Thoracic aorta (tissue), 2 donors: ENCODE results near the gene FOXO3. TPM values are rescaled to one million over a fixed set of nuclear protein-coding genes. Genes with fewer than 3 reads are reported as not detected.

Source experiments
- ATAC-seq: fragments of 150-250 bp; one replicate; pipeline ENCODE4 v1.8.0; 2017; ENCODE audit warnings: low read depth; ENCODE audit not compliant: insufficient number of reproducible peaks, low FRiP score
- DNase-seq: peaks from one replicate; pipeline ENCODE4 v3.0.0-alpha.2; 2020; ENCODE audit warnings: low spot score
- H3K27ac ChIP-seq, 2 donors: fragments of 200-600 bp; sonication (generic); 1 replicate in 1 of 2; 2 replicates in 1 of 2; pipeline ENCODE4 v1.5.1; 2016; ENCODE audit warnings: mild to moderate bottlenecking in 2 of 2, moderate library complexity in 2 of 2
- H3K27me3 ChIP-seq: fragments of 200-600 bp; sonication (generic); replicated peaks from 2 replicates; pipeline ENCODE4 v1.6.0; 2016; ENCODE audit warnings: mild to moderate bottlenecking; ENCODE audit not compliant: insufficient read depth
- H3K36me3 ChIP-seq: fragments of 200-600 bp; sonication (generic); one replicate; pipeline ENCODE4 v1.5.1; 2016
- H3K4me1 ChIP-seq, 2 donors: fragments of 200-600 bp; sonication (generic); 1 replicate in 1 of 2; 2 replicates in 1 of 2; pipeline versions ENCODE4 v1.5.1 to v1.6.0; 2016; ENCODE audit warnings: low read depth in 2 of 2, mild to moderate bottlenecking in 1 of 2; ENCODE audit not compliant: control insufficient read depth in 1 of 2
- H3K4me3 ChIP-seq: fragments of 200-600 bp; sonication (generic); 2 replicates; pipeline ENCODE4 v1.5.1; 2016; ENCODE audit warnings: mild to moderate bottlenecking
- H3K9me3 ChIP-seq: fragments of 200-600 bp; sonication (generic); 2 replicates; pipeline ENCODE4 v1.5.1; 2016
- total RNA-seq, 2 donors: library from RNA; depleted of rRNA; stranded (reverse); fragments of >200 nt; gene quantifications; one replicate each; pipeline versions ENCODE4 v1.1.0 to v1.2.3, GENCODE V29; 2016
- TF ChIP-seq, protein P1 (sequence below): fragments of 200-600 bp; sonication (generic); IDR thresholded peaks from one replicate; pipeline ENCODE4 v1.5.1; 2019; ENCODE audit warnings: antibody characterized with exemption

Gene FOXO3
- total RNA-seq, 2 donors from 2014 or later, result 106 to 149 TPM

GRCh38 chr6:108541843-108542759 lies 18.6 kb upstream of the FOXO3 start:
- no peak for DNase-seq
- peaks cover 3% of the 10 kb centered on the region for H3K9me3 ChIP-seq
- H3K4me1 ChIP-seq, result no peaks in the 10 kb centered on the region
- H3K27ac ChIP-seq, result no peak overlapping the region
- no peaks in the 10 kb centered on the region for H3K36me3 ChIP-seq
- H3K27me3 ChIP-seq, result no peaks in the 10 kb centered on the region
- H3K4me3 ChIP-seq, result no peak overlapping the region
- ATAC-seq, result no peak
- TF ChIP-seq, protein P1, sequence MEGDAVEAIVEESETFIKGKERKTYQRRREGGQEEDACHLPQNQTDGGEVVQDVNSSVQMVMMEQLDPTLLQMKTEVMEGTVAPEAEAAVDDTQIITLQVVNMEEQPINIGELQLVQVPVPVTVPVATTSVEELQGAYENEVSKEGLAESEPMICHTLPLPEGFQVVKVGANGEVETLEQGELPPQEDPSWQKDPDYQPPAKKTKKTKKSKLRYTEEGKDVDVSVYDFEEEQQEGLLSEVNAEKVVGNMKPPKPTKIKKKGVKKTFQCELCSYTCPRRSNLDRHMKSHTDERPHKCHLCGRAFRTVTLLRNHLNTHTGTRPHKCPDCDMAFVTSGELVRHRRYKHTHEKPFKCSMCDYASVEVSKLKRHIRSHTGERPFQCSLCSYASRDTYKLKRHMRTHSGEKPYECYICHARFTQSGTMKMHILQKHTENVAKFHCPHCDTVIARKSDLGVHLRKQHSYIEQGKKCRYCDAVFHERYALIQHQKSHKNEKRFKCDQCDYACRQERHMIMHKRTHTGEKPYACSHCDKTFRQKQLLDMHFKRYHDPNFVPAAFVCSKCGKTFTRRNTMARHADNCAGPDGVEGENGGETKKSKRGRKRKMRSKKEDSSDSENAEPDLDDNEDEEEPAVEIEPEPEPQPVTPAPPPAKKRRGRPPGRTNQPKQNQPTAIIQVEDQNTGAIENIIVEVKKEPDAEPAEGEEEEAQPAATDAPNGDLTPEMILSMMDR, result peak; percentile 86

GRCh38 chr6:108543175-108543940 lies 17.4 kb upstream of the FOXO3 start:
- ATAC-seq (no peak), DNase-seq (no peak)
- Histone ChIP-seq H3K9me3 (peaks cover 3% of the 10 kb centered on the region), H3K4me3 (no peak overlapping the region), H3K4me1 (no peaks in the 10 kb centered on the region), H3K27me3 (no peaks in the 10 kb centered on the region), H3K36me3 (no peaks in the 10 kb centered on the region), H3K27ac (no peak overlapping the region)
- TF ChIP-seq, protein P1, result no peak

DNA sequence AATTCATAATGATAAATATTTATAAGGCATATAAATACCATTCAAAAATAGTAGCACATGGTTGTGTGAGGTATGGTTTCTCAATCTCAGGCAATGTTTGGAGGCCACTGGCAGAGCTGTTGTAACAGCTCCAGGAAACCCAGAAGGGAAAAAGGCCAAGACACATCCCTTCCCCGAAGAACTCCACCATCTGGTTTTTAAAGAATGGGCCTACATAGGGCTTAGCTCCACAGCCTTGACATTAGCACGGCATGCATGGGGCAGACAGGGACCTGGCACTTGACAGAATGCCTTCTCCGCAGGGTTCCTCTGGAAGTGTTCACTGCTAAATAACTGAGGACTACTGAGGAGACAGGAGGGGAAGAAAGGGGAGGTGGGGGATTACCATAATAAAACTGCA lies 16.1 kb upstream of the FOXO3 start:
- no peaks in the 10 kb centered on the region for H3K4me1 ChIP-seq
- no peak overlapping the region for H3K27ac ChIP-seq
- H3K36me3 ChIP-seq, result no peaks in the 10 kb centered on the region
- DNase-seq, result no peak
- H3K9me3 ChIP-seq, result peaks cover 3% of the 10 kb centered on the region
- no peak overlapping the region for H3K4me3 ChIP-seq
- no peak for ATAC-seq
- H3K27me3 ChIP-seq, result no peaks in the 10 kb centered on the region
- TF ChIP-seq, protein P1, result no peak

GRCh38 chr6:108546079-108547049 lies 14.4 kb upstream of the FOXO3 start:
- no peak overlapping the region for H3K27ac ChIP-seq
- no peak for DNase-seq
- H3K27me3 ChIP-seq, result no peaks in the 10 kb centered on the region
- no peaks in the 10 kb centered on the region for H3K36me3 ChIP-seq
- H3K4me1 ChIP-seq, result no peaks in the 10 kb centered on the region
- TF ChIP-seq, protein P1, result no peak
- ATAC-seq, result no peak
- no peak overlapping the region for H3K4me3 ChIP-seq
- H3K9me3 ChIP-seq, result no peaks in the 10 kb centered on the region
